ENCODE measurements around the gene VPS45. TPM values are rescaled to one million over a fixed set of nuclear protein-coding genes. Genes with fewer than 3 reads are reported as not detected.

The VPS45 gene
- total and polyA plus RNA-seq, 2 of the 8 experiments (the other 6 are each of a cell fraction or from before 2014, with no cell fraction given): 19.1 to 27.6 TPM

DNA sequence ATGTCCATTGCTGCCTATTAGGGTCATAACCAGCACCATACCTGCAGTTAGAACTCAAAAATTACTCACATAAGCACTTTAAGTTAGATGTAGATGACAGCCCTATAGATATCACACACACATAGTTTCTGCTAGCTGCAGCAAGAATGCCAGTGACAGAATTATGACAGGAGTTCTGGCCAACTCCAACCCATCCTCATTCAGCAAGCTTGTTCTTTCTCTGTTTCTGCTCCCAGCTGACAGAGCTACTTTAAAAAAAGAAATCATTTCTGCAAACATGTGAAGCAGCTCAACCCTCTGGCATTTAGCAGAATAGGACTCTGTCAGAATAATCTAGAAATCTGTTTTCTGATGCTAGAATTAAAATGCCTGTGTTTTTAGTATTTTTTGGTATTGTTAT lies 33.2 kb upstream of the VPS45 start (continued):
- TF ChIP-seq, protein P1, sequence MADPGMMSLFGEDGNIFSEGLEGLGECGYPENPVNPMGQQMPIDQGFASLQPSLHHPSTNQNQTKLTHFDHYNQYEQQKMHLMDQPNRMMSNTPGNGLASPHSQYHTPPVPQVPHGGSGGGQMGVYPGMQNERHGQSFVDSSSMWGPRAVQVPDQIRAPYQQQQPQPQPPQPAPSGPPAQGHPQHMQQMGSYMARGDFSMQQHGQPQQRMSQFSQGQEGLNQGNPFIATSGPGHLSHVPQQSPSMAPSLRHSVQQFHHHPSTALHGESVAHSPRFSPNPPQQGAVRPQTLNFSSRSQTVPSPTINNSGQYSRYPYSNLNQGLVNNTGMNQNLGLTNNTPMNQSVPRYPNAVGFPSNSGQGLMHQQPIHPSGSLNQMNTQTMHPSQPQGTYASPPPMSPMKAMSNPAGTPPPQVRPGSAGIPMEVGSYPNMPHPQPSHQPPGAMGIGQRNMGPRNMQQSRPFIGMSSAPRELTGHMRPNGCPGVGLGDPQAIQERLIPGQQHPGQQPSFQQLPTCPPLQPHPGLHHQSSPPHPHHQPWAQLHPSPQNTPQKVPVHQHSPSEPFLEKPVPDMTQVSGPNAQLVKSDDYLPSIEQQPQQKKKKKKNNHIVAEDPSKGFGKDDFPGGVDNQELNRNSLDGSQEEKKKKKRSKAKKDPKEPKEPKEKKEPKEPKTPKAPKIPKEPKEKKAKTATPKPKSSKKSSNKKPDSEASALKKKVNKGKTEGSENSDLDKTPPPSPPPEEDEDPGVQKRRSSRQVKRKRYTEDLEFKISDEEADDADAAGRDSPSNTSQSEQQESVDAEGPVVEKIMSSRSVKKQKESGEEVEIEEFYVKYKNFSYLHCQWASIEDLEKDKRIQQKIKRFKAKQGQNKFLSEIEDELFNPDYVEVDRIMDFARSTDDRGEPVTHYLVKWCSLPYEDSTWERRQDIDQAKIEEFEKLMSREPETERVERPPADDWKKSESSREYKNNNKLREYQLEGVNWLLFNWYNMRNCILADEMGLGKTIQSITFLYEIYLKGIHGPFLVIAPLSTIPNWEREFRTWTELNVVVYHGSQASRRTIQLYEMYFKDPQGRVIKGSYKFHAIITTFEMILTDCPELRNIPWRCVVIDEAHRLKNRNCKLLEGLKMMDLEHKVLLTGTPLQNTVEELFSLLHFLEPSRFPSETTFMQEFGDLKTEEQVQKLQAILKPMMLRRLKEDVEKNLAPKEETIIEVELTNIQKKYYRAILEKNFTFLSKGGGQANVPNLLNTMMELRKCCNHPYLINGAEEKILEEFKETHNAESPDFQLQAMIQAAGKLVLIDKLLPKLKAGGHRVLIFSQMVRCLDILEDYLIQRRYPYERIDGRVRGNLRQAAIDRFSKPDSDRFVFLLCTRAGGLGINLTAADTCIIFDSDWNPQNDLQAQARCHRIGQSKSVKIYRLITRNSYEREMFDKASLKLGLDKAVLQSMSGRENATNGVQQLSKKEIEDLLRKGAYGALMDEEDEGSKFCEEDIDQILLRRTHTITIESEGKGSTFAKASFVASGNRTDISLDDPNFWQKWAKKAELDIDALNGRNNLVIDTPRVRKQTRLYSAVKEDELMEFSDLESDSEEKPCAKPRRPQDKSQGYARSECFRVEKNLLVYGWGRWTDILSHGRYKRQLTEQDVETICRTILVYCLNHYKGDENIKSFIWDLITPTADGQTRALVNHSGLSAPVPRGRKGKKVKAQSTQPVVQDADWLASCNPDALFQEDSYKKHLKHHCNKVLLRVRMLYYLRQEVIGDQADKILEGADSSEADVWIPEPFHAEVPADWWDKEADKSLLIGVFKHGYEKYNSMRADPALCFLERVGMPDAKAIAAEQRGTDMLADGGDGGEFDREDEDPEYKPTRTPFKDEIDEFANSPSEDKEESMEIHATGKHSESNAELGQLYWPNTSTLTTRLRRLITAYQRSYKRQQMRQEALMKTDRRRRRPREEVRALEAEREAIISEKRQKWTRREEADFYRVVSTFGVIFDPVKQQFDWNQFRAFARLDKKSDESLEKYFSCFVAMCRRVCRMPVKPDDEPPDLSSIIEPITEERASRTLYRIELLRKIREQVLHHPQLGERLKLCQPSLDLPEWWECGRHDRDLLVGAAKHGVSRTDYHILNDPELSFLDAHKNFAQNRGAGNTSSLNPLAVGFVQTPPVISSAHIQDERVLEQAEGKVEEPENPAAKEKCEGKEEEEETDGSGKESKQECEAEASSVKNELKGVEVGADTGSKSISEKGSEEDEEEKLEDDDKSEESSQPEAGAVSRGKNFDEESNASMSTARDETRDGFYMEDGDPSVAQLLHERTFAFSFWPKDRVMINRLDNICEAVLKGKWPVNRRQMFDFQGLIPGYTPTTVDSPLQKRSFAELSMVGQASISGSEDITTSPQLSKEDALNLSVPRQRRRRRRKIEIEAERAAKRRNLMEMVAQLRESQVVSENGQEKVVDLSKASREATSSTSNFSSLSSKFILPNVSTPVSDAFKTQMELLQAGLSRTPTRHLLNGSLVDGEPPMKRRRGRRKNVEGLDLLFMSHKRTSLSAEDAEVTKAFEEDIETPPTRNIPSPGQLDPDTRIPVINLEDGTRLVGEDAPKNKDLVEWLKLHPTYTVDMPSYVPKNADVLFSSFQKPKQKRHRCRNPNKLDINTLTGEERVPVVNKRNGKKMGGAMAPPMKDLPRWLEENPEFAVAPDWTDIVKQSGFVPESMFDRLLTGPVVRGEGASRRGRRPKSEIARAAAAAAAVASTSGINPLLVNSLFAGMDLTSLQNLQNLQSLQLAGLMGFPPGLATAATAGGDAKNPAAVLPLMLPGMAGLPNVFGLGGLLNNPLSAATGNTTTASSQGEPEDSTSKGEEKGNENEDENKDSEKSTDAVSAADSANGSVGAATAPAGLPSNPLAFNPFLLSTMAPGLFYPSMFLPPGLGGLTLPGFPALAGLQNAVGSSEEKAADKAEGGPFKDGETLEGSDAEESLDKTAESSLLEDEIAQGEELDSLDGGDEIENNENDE (IDR thresholded peaks at IDR 0.05; ENCODE audit: insufficient replicate concordance, low read length): no peak
- TF ChIP-seq SP2 (IDR thresholded peaks at IDR 0.05; ENCODE audit: low read length) (no peak), TCF12 (IDR thresholded peaks at IDR 0.05; ENCODE audit: low read depth, low read length) (no peak), SIN3A (conservative IDR thresholded peaks at IDR 0.05 in 1 of 2, IDR thresholded peaks at IDR 0.05 in 1 of 2; ENCODE audit: low read depth in 1 of 2, low read length in 2 of 2) (no peak), PHF8 (conservative IDR thresholded peaks at IDR 0.05; ENCODE audit: low read depth, low read length) (no peak)

All from H1 (cell line).